Stimulated activated CD8-positive, alpha-beta memory T cell treated with anti-CD3 and anti-CD28 coated beads, Interleukin-12 subunit alpha, Interleukin-12 subunit beta, amount 100 ng/mL, for 1 hour (primary cell): ENCODE measurements around the gene TRAPPC12.
"Not testable (repeated sequence)": the region's sequence is repeated elsewhere in the genome, so short reads cannot be mapped to it uniquely, and the experiment has no call there.

Experiments used
- DNase-seq: peaks from one replicate; pipeline ENCODE4 v3.0.0-alpha.2; 2020; ENCODE audit warnings: low read depth

Gene TRAPPC12

GRCh38 chr2:3432693-3433338 is 53.3 kb downstream of the TRAPPC12 start:
- no peak for DNase-seq

GRCh38 chr2:3433339-3433699 is 53.8 kb downstream of the TRAPPC12 start:
- DNase-seq: no peak

- no peak for DNase-seq
Measured at GRCh38 chr2:3433776-3434400, 54.4 kb downstream of the TRAPPC12 start.

GRCh38 chr2:3434654-3435053 is 55.2 kb downstream of the TRAPPC12 start:
- no peak for DNase-seq

- no peak for DNase-seq
Measured at GRCh38 chr2:3435445-3435844, 56.0 kb downstream of the TRAPPC12 start.

- no peak for DNase-seq
Measured at GRCh38 chr2:3440477-3440876, 61.0 kb downstream of the TRAPPC12 start.

- DNase-seq: no peak
Measured at GRCh38 chr2:3441465-3441864, 62.0 kb downstream of the TRAPPC12 start.

GRCh38 chr2:3442185-3442584 is 62.7 kb downstream of the TRAPPC12 start:
- no peak for DNase-seq

- DNase-seq: no peak
Measured at GRCh38 chr2:3443083-3443482, 63.6 kb downstream of the TRAPPC12 start.

GRCh38 chr2:3443506-3444084 is 64.1 kb downstream of the TRAPPC12 start:
- DNase-seq: no peak

GRCh38 chr2:3445891-3446290 is 66.4 kb downstream of the TRAPPC12 start:
- no peak for DNase-seq

GRCh38 chr2:3446381-3446780 is 66.9 kb downstream of the TRAPPC12 start:
- no peak for DNase-seq

GRCh38 chr2:3447186-3447585 is 67.7 kb downstream of the TRAPPC12 start:
- not testable (repeated sequence) for DNase-seq

GRCh38 chr2:3447789-3448317 is 68.4 kb downstream of the TRAPPC12 start:
- no peak for DNase-seq

GRCh38 chr2:3448441-3448911 is 69.0 kb downstream of the TRAPPC12 start:
- DNase-seq: not testable (repeated sequence)

GRCh38 chr2:3449086-3449485 is 69.6 kb downstream of the TRAPPC12 start:
- no peak for DNase-seq

GRCh38 chr2:3449936-3450335 is 70.4 kb downstream of the TRAPPC12 start:
- DNase-seq: no peak

GRCh38 chr2:3450385-3451010 is 71.0 kb downstream of the TRAPPC12 start:
- DNase-seq: no peak

GRCh38 chr2:3451169-3451568 is 71.7 kb downstream of the TRAPPC12 start:
- DNase-seq: no peak

- DNase-seq: no peak
Measured at GRCh38 chr2:3451926-3452671, 72.6 kb downstream of the TRAPPC12 start.

GRCh38 chr2:3453190-3453999 is 73.9 kb downstream of the TRAPPC12 start:
- DNase-seq: no peak
